Eye (tissue), 1 donor: Measurements from ENCODE around the gene SLC16A8.
"Not testable (repeated sequence)": the region's sequence is repeated elsewhere in the genome, so short reads cannot be mapped to it uniquely, and the experiment has no call there.

ENCODE experiments used
- DNase-seq: peaks from one replicate; pipeline ENCODE4 v3.0.0-alpha.2; 2015

The SLC16A8 gene

GRCh38 chr22:38086001-38086845 lies 2.2 kb upstream of the SLC16A8 start:
- no peak for DNase-seq

GRCh38 chr22:38085501-38085900 lies 1.5 kb upstream of the SLC16A8 start:
- no peak for DNase-seq

DNA sequence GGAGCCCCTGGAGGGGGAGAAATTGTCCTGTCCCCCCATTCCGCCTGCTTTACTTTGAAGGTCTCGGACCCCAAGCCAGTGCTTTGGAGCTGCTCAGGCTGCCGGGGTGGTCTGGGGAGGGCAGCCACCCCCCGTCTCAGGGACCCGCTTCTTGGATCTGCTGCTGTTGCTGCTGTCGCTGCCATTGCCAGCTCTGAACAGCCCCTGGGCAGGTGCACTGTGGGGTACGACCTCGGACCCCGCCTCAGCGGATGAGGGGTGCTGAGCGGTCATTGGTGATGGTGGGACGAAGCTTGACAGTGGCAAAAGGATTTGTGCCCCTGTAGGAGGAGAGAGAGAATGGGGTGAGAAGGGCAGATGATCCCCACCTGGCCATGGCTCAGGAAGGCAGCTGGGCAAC lies 1.1 kb upstream of the SLC16A8 start:
- no peak for DNase-seq

- no peak for DNase-seq
Measured at GRCh38 chr22:38082986-38083710, 836 bp downstream of the SLC16A8 start.

GRCh38 chr22:38081941-38082828 lies 1.8 kb downstream of the SLC16A8 start:
- DNase-seq = no peak

GRCh38 chr22:38081636-38081940 lies 2.4 kb downstream of the SLC16A8 start:
- DNase-seq = no peak

DNA sequence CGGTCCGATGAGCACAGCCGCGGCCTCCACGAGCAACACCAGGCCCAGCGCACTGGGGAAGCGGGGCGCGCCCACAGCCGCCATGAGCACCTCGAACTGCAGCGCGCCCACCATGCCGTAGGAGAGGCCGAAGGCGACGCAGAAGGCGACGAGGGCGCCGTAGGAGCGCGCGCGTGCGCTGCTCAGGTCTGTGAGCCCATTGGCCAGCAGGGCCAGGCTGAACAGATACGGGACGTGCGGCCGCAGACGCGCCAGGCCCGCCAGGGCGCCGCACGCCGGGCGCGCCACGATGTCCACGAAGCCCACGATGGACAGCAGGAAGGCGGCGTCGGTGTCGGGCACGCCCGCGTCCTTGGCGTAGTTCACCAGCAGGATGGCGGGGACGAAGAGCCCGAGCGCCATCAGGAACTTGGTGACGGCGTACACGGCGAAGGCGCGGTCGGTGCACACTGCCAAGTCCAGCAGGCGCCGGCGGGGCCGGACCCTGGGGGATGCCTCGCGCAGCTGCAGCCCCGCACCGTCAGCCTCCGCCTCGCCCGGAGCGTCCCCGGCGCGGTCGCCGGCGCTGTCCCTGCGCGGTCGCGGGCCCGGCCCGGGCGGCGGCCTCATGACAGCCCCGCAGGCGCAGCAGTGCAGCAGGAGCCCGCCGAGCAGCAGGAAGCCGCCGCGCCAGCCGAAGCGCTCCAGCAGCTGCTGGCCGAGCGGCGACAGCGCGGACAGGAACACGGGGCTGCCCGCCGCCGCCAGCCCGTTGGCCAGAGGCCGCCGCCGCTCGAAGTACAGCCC lies 2.9 kb downstream of the SLC16A8 start:
- peak; percentile 78 for DNase-seq

GRCh38 chr22:38080474-38080849 lies 3.5 kb downstream of the SLC16A8 start:
- no peak for DNase-seq

GRCh38 chr22:38079804-38080203 lies 4.2 kb downstream of the SLC16A8 start:
- no peak for DNase-seq

GRCh38 chr22:38079208-38079607 lies 4.8 kb downstream of the SLC16A8 start:
- not testable (repeated sequence) for DNase-seq

DNA sequence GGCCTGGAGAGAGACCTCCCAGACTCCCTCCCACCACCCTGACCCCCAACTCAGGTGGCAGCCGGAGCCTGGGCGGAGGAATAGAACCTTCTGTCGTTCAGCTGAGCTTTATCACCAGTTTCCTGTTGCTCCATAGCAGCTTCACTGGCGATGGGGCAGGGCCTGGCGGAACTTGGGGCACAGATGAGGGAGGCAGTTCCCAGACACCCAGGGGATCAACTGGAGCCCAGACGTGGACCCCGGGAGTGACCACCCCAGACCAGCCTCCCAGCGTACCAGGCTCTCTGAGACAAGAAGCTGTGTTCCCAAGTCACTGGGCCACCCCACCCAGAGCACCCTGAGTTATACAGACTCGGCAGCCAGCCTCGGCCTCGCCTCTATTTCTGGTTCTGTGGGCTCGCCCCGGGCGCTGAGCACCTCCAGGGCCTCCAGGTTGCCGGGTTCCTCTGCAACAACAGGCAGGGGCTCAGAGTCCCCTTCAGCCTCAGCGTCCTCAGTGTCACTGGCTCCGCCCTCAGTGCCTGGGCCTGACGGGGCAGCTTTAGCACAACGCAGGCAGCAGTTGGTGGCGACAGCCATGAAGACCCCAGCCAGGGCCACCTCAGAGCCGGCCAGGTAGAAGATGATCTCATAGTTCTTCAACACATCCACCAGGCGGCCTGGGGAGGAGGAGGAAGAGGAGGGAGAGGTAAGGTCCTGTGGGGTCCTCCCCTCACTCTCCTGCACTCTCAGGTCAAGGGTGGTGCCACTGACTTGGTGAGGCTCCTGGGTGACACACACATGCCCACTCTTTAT lies 5.7 kb downstream of the SLC16A8 start:
- DNase-seq = no peak

DNA sequence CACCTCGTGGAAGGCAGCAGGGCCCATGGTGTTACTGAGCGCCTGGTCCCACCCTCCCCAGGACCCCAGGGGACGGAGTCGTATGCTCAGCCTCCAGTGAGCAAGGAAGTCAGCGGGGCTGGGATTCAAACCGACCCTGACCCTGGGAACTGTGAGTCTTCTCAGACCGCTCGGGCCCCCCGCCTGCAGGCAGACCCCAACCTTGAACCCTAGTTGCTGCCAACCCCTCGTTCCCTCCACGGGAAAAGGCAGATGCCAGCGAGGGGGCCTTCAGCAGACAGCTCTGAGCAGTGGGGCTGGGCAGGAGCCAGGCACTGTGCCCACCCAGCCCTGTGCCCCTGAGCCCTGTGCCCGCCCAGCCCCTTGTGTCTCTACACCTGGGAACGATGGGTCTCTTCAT lies 6.4 kb downstream of the SLC16A8 start:
- no peak for DNase-seq

DNA sequence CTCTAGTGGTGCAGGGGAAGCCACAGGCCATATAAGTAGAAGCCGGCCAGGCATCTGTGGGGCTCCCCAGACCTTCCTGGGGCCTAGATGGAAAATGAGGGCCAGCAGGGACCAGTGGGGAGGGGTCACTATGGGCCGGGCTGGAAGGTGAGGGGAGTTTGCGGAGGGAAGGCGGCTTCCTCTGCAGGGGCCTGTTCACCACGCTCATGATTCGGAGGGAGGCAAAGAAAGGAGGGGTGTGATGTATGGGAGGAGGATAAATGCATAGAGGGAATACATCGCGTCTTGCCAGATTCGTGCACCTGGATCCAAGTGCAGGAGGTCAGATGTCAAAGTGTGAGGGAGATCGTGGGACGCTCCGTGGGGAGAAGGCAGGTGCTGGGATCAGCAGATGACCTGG lies 6.9 kb downstream of the SLC16A8 start:
- no peak for DNase-seq

DNA sequence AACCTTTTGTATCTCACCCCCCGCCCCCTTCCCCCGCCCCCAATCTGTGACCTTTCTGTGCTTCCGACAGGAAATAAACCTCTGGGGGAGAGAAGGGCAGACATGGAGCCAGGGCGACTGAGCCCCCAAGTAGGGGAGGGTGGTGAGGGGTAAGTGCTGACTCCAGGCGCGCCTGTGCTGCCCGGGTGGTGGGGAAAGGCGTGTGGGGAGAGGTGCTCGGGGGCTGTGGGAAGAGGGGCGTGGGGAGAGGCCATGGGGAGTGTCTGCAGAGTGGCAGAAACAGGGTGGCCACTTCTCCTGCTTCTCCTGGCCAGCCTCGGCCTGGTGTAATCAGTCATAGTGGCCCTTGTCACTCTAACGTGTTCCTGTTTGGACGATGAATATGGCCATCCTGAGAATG lies 8.0 kb downstream of the SLC16A8 start:
- DNase-seq = no peak

DNA sequence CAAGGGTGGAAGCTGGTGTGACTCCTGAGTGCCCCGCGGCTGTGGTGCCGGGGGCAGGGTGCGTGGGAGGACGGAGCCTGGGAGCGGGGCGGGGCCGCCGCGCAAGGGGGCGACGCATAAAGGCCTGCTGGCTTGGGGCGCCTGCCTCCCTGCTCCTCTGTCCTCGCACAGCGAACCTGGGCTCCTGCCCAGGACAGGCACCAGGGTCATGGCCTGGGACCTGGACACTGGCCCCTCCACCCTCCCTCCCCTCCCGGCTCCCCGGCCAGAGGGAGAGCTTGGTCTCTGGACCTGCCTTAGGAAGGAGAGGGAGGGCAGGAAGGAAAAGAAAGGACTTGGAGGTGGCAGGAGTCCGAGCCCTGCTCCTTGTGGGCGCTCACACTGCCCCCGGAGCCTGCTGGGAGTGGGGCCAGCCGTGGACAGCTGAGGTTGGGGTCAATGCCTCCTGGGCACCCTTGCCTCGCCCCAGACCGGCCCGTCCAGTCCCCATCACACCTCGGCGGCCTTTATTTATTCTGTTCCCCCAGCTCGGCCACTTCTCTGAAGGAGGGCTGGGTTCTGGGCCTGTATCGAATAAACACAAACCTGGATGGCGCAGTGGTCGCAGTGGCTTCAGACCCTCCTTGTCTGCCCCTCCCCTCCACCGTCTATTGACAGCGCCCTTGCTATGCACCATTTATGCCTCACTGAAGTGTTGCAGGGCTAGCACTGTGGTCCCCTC lies 8.7 kb downstream of the SLC16A8 start:
- DNase-seq = no peak

- peak; percentile 67 for DNase-seq
Measured at GRCh38 chr22:38074181-38075104, 9.5 kb downstream of the SLC16A8 start.

GRCh38 chr22:38073150-38074130 lies 10.5 kb downstream of the SLC16A8 start:
- no peak for DNase-seq

- no peak for DNase-seq
Measured at GRCh38 chr22:38072322-38073149, 11.4 kb downstream of the SLC16A8 start.
